Measurements from ENCODE around the gene VAC14.

GRCh38 chr16:70749681-70750601 is 51.0 kb downstream of the VAC14 start:
- no peak for TF ChIP-seq PRDM4 (tag by site-specific recombination; IDR thresholded peaks at IDR 0.05)
- no peak for TF ChIP-seq ATF2 (tag by site-specific recombination; IDR thresholded peaks at IDR 0.05; ENCODE audit: low read depth)
- TF ChIP-seq CTCF (tag by site-specific recombination; IDR thresholded peaks at IDR 0.05), result no peak
- TF ChIP-seq MYNN (tag by site-specific recombination; IDR thresholded peaks at IDR 0.05; ENCODE audit: borderline replicate concordance), result no peak
- TF ChIP-seq ZNF274 (IDR thresholded peaks at IDR 0.05; ENCODE audit: low read length), result no peak
- TF ChIP-seq ZNF274 (tag by site-specific recombination; IDR thresholded peaks at IDR 0.05; ENCODE audit: borderline replicate concordance), result no peak
- TF ChIP-seq ZNF664 (tag by site-specific recombination; IDR thresholded peaks at IDR 0.05), result no peak
- TF ChIP-seq ZNF221 (tag by site-specific recombination; IDR thresholded peaks at IDR 0.05; ENCODE audit: borderline replicate concordance), result no peak
- TF ChIP-seq YY1 (tag by site-specific recombination; IDR thresholded peaks at IDR 0.05), result no peak
- no peak for TF ChIP-seq PBX3 (CRISPR knock-in tag; IDR thresholded peaks at IDR 0.05)
- no peak for TF ChIP-seq ZNF776 (tag by site-specific recombination; IDR thresholded peaks at IDR 0.05; ENCODE audit: borderline replicate concordance)
- no peak for TF ChIP-seq ZNF146 (tag by site-specific recombination; IDR thresholded peaks at IDR 0.05)
- no peak for TF ChIP-seq IKZF3 (tag by site-specific recombination; IDR thresholded peaks at IDR 0.05)

All from HEK293 (cell line).